Measurements from ENCODE around the gene SKA3.

- no peak for TF ChIP-seq YY1 (IDR thresholded peaks at IDR 0.05; ENCODE audit: insufficient read depth, insufficient read length)
- TF ChIP-seq ZNF274 (IDR thresholded peaks at IDR 0.05; ENCODE audit: low read depth, low read length), result no peak
Observed at GRCh38 chr13:21104199-21105019, 71.9 kb downstream of the SKA3 start.
